Fibroblast of pulmonary artery (primary cell): Measurements from ENCODE around the gene GYS1.

Experiments
- DNase-seq: peaks from one replicate; pipeline ENCODE4 v3.0.0-alpha.2; 2010; ENCODE audit warnings: low read depth
- H3K4me3 ChIP-seq: replicated peaks from 2 replicates; pipeline ENCODE4 v1.5.1; 2011; ENCODE audit warnings: low read depth, mild to moderate bottlenecking, control low read depth, low read length, moderate library complexity
- TF ChIP-seq, protein P1 (sequence below): IDR thresholded peaks from 2 replicates; pipeline ENCODE4 v1.5.1; 2011; ENCODE audit warnings: mild to moderate bottlenecking, control low read depth, low read length, inconsistent platforms; ENCODE audit errors: missing control alignments

GYS1 gene

DNA sequence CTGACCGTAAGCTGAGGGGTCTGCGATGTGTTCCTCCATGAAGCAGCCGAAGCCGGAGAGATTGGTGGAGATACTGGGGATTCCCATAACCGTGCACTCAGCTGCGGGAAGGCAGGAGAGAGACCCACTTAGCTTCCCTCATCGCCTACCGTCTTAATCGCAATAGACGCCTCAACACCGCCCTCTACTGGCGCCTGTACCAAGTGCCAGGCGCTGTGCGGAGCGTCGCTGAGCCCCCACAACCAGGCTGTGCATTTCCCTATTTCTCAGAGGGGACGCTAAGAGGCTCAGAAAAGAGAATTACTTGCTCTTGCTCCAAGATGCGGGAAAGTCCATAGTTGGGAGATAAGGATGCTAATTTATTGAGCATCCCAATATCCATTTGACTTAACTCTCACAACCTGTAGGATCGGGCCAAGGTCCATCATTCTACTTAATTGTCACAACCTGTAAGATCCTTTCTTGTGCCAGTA lies 22.1 kb downstream of the GYS1 start:
- DNase-seq: peak; percentile 85
- H3K4me3 ChIP-seq: no peak overlapping the region
- TF ChIP-seq, protein P1, sequence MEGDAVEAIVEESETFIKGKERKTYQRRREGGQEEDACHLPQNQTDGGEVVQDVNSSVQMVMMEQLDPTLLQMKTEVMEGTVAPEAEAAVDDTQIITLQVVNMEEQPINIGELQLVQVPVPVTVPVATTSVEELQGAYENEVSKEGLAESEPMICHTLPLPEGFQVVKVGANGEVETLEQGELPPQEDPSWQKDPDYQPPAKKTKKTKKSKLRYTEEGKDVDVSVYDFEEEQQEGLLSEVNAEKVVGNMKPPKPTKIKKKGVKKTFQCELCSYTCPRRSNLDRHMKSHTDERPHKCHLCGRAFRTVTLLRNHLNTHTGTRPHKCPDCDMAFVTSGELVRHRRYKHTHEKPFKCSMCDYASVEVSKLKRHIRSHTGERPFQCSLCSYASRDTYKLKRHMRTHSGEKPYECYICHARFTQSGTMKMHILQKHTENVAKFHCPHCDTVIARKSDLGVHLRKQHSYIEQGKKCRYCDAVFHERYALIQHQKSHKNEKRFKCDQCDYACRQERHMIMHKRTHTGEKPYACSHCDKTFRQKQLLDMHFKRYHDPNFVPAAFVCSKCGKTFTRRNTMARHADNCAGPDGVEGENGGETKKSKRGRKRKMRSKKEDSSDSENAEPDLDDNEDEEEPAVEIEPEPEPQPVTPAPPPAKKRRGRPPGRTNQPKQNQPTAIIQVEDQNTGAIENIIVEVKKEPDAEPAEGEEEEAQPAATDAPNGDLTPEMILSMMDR: peak; percentile 96

DNA sequence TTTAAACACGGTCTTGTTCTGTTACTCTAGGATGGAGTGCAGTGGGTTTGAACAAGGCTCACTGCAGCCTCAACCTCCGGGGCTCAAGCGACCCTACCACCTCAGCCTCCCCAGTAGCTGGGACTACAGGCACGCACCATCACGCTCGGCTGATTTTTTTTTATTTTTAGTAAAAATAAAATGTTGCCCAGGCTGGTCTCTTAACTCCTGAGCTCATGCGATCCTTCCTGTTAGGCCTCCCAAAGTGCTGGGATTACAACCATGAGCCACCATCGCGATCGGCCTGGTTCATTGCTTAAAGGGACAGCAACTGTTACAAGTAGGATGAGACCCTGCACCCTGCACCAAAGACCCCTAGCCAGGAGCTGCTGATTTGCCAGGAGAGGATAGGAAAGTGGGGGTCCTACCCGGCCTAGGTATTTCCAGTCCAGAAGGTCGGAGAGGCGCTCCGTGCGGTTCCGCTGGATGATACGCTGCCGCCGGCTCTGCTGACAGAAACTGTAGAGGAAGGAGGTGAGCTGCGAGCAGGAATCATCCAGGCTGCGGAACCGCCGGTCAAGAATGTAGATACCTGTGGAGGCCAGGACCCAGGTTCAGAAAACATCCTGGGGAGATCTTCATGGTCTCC lies 22.9 kb downstream of the GYS1 start:
- no peak for DNase-seq
- no peak overlapping the region for H3K4me3 ChIP-seq
- TF ChIP-seq, protein P1: no peak

DNA sequence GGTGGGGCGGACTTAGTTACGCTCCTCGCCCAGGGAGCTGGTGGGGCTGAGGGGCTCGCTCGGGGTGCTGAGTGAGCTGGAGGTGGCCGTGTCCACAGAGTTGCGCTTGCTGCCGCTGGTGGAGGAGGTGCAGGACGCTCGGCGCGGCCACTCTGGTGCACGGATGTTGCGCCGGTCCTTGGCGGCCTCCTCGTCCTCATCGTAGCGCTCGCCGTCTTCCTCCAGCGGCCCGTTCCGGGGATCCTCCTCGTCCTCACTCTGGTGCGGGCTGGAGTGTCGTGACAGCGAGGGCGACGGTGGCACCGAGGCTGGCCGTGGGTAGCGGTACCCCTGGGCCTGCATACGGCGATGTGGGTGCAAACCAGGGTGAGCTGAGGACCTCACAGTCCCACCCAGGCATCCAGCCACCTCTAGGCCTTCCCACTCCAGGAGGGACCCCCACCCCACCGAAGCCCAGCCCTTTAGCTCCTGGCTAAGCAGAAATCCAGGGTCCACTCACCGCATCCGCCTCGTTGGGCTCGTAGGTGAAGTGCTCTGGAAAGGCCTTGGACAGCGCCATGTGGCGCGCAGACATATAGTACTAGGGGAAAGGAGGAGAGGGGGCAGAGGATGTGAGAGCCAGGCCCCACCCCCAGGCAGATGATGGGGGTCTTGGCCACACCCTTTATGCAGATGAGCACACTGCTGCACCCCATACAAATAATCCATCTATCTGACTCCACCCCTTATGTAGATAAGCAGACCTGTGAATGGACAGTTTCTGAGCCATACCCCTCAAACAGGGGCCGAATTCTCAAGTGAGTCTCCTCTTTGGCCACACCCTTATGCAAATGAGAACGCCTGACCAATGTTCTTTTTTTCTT lies 23.6 kb downstream of the GYS1 start:
- TF ChIP-seq, protein P1: no peak
- no peak for DNase-seq
- H3K4me3 ChIP-seq: no peak overlapping the region

DNA sequence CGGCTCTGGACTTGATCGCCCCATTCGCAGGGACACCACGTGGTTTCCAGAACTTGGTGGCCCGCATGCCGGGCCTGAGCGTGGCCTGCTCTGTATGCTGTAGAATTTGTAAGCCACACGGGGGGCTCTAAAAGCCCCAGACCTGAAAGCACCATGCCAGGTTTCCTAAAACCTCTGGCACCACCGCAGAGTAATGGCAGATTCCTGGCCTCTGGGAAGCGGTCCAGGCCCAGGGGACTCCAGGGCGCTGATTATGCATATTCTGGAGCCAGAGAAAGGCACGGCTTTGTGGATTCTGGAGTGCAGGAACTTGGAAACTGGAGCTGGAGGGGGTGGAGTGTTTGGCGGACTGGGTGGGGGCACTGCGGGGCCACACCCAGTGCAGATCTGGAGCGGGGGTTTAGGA lies 24.3 kb downstream of the GYS1 start:
- TF ChIP-seq, protein P1: no peak
- no peak for DNase-seq

DNA sequence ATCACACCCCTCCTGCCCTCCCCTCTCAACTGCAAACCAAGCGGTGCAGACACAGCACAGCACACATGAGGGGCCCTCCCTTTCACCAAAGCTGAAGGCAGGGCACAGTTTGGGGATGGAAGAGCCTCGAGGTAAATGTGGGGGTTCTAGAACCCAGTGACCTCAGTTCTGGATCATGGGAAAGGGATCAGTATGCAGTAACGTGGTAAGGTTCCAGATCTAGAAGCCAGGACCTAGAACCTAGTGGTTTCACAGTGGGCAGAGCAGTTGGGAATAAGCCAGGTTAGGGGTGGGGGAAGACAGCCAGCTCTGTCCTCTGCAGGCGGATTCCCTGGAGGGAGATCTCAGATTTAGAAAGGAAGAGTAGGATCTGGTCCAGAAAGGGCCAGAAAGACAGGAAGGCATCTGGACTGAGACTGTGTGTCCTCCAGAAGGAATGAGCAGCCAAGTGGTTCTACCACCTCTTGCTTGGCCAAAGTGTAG lies 24.9 kb downstream of the GYS1 start:
- DNase-seq: peak; percentile 76
- TF ChIP-seq, protein P1: no peak
- H3K4me3 ChIP-seq: peak overlapping the region; percentile 99

More for the DNA sequence above, 24.3 kb downstream of the GYS1 start:
- no peak overlapping the region for H3K4me3 ChIP-seq

DNA sequence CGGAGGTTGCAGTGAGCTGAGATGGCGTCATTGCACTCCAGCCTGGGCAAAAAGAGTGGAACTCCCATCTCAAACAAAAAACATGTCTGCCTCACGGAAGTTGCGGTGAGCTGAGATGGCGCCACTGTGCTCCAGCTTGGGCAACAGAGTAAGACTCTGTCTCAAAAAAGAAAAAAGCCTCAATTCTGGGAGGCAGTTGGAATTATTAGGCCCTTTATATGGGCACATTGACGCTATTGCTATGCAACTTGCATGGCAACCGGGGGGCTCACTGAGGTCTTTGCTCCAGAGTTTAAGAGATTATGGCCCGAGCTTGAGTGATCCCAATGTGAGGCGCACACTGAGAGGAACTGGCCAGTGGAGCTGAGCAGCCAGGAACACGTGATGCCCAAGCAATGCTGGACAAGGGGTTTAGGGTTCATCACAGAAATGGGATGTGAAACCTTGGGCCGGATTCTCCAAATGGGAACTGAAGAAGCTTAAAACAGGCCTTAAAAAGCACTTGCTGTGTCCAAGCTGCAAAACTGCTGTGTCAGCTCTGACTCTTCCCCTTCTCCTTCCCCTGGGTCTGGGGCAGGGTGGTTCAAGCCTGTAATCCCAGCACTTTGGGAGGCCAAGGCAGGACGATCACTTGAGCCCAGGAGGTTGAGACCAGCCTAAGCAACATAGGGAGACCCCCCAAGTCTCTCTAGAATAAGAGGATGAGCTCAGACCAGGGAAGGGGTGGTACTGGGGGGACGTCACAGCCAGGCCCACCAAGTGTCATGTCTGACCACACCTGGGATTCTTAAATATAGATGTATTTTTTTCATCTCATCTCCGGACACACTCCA lies 25.5 kb downstream of the GYS1 start:
- TF ChIP-seq, protein P1: no peak
- H3K4me3 ChIP-seq: peak overlapping the region; percentile 99
- DNase-seq: peak; percentile 90
